Duodenal mucosa (tissue), 2 donors: ENCODE measurements around the gene HOXD11.
A peak's percentile ranks its signal among the peaks of the same experiment; 100 is the strongest.

ENCODE experiments used
- H3K27ac ChIP-seq: one replicate; pipeline ENCODE4 v1.7.0; 2013; ENCODE audit warnings: low read depth, low read length
- H3K27me3 ChIP-seq, 2 donors: one replicate each; pipeline ENCODE4 v1.7.0; 2013; ENCODE audit warnings: low read length in 2 of 2, control low read depth in 1 of 2; ENCODE audit not compliant: insufficient read depth in 2 of 2, control insufficient read depth in 1 of 2
- H3K36me3 ChIP-seq, 2 donors: one replicate each; pipeline ENCODE4 v1.7.0; 2013; ENCODE audit warnings: low read length in 2 of 2, control low read depth in 1 of 2; ENCODE audit not compliant: insufficient read depth in 2 of 2, control insufficient read depth in 1 of 2
- H3K4me1 ChIP-seq, 2 donors: one replicate each; pipeline ENCODE4 v1.7.0; 2013; ENCODE audit warnings: low read length in 2 of 2, control low read depth in 1 of 2; ENCODE audit not compliant: insufficient read depth in 2 of 2, control insufficient read depth in 1 of 2
- H3K4me3 ChIP-seq, 2 donors: one replicate each; pipeline ENCODE4 v1.7.0; 2013; ENCODE audit warnings: low read length in 2 of 2, low read depth in 1 of 2
- H3K9ac ChIP-seq, 2 donors: one replicate each; pipeline ENCODE4 v1.7.0; 2013; ENCODE audit warnings: low read length in 2 of 2, low read depth in 1 of 2
- H3K9me3 ChIP-seq, 2 donors: one replicate each; pipeline ENCODE4 v1.7.0; 2013; ENCODE audit warnings: low read length in 2 of 2, control low read depth in 1 of 2; ENCODE audit not compliant: control insufficient read depth in 1 of 2

Gene HOXD11

GRCh38 chr2:176094349-176094748 lies 12.7 kb upstream of the HOXD11 start:
- no peak overlapping the region for H3K9ac ChIP-seq
- H3K27me3 ChIP-seq: peaks cover 90 to 91% of the 10 kb centered on the region in 2 donors
- H3K4me1 ChIP-seq: peaks cover 13 to 24% of the 10 kb centered on the region in 2 donors
- no peaks in the 10 kb centered on the region for H3K9me3 ChIP-seq
- H3K36me3 ChIP-seq: no peaks in the 10 kb centered on the region
- H3K4me3 ChIP-seq: no peak overlapping the region
- H3K27ac ChIP-seq: no peak overlapping the region

- H3K9me3 ChIP-seq: no peaks in the 10 kb centered on the region
These were observed 11.7 kb upstream of the HOXD11 start for GRCh38 chr2:176095421-176095820.

GRCh38 chr2:176096243-176096985 lies 10.7 kb upstream of the HOXD11 start:
- H3K27me3 ChIP-seq: peaks cover 90 to 93% of the 10 kb centered on the region in 2 donors
- H3K27ac ChIP-seq: no peak overlapping the region
- peak overlapping the region; percentile 67 to 70 for H3K4me3 ChIP-seq
- no peak overlapping the region for H3K9ac ChIP-seq
- H3K36me3 ChIP-seq: no peaks in the 10 kb centered on the region
- H3K9me3 ChIP-seq: no peaks in the 10 kb centered on the region
- H3K4me1 ChIP-seq: peaks cover 13 to 24% of the 10 kb centered on the region in 2 donors

More at GRCh38 chr2:176095421-176095820, 11.7 kb upstream of the HOXD11 start:
- Histone ChIP-seq H3K4me3 (no peak overlapping the region), H3K9ac (no peak overlapping the region), H3K36me3 (no peaks in the 10 kb centered on the region), H3K27me3 (peaks cover 90 to 92% of the 10 kb centered on the region in 2 donors), H3K4me1 (peaks cover 13 to 24% of the 10 kb centered on the region in 2 donors), H3K27ac (no peak overlapping the region)

- H3K27ac ChIP-seq: no peak overlapping the region
- H3K27me3 ChIP-seq: peaks cover 90 to 93% of the 10 kb centered on the region in 2 donors
- H3K4me1 ChIP-seq: peaks cover 13 to 24% of the 10 kb centered on the region in 2 donors
- no peaks in the 10 kb centered on the region for H3K9me3 ChIP-seq
- H3K9ac ChIP-seq: no peak overlapping the region
- H3K4me3 ChIP-seq: peak overlapping the region; percentile 67 to 70
- no peaks in the 10 kb centered on the region for H3K36me3 ChIP-seq
These were observed 9.9 kb upstream of the HOXD11 start for GRCh38 chr2:176096986-176097819.

GRCh38 chr2:176097820-176098365 lies 9.2 kb upstream of the HOXD11 start:
- Histone ChIP-seq H3K9me3 (no peaks in the 10 kb centered on the region), H3K4me3 (peak overlapping the region; percentile 67 to 70), H3K27me3 (peaks cover 97% of the 10 kb centered on the region in 2 donors), H3K36me3 (no peaks in the 10 kb centered on the region), H3K9ac (no peak overlapping the region), H3K27ac (no peak overlapping the region), H3K4me1 (peaks cover 13 to 24% of the 10 kb centered on the region in 2 donors)

- no peaks in the 10 kb centered on the region for H3K36me3 ChIP-seq
- H3K4me1 ChIP-seq: peaks cover 8 to 18% of the 10 kb centered on the region in 2 donors
- H3K27me3 ChIP-seq: peaks cover 96 to 98% of the 10 kb centered on the region in 2 donors
- H3K27ac ChIP-seq: no peak overlapping the region
- H3K4me3 ChIP-seq: no peak overlapping the region
- no peak overlapping the region for H3K9ac ChIP-seq
- H3K9me3 ChIP-seq: no peaks in the 10 kb centered on the region
These were observed 8.5 kb upstream of the HOXD11 start for GRCh38 chr2:176098366-176099158.

- Histone ChIP-seq H3K27ac (no peak overlapping the region), H3K9ac (no peak overlapping the region), H3K36me3 (no peaks in the 10 kb centered on the region), H3K9me3 (no peaks in the 10 kb centered on the region), H3K4me3 (no peak overlapping the region), H3K4me1 (peaks cover 5 to 18% of the 10 kb centered on the region in 2 donors), H3K27me3 (peaks cover 96 to 98% of the 10 kb centered on the region in 2 donors)
These were observed 7.8 kb upstream of the HOXD11 start for GRCh38 chr2:176099159-176099727.

GRCh38 chr2:176099728-176100546 lies 7.1 kb upstream of the HOXD11 start, which contains the start of gene HOXD12:
Gene HOXD12 (plus strand): TSS chr2:176099795. CDS start chr2:176099802, 7 bp downstream.
- H3K36me3 ChIP-seq: no peaks in the 10 kb centered on the region
- no peak within 1 kb of the TSS for H3K4me3 ChIP-seq
- H3K9me3 ChIP-seq: no peaks in the 10 kb centered on the region
- H3K27me3 ChIP-seq: peaks cover 96 to 98% of the 10 kb centered on the region in 2 donors
- no peak within 1 kb of the TSS for H3K9ac ChIP-seq
- peaks cover 5 to 18% of the 10 kb centered on the region in 2 donors for H3K4me1 ChIP-seq
- no peak within 1 kb of the TSS for H3K27ac ChIP-seq
